Gastroesophageal sphincter (tissue), 3 donors: ENCODE results near the gene GMDS.

Experiments used
- POLR2AphosphoS5 ChIP-seq: sonication (generic); formaldehyde crosslinking; IDR thresholded peaks from one replicate; pipeline ENCODE4 v1.6.1; 2017; ENCODE audit warnings: antibody characterized with exemption
- TF ChIP-seq, protein P1 (sequence below), 4 experiments: fragments of 200-600 bp in 2 of 4; fragments of 450-650 bp in 2 of 4; sonication (generic) in 1 of 4; IDR thresholded peaks; one replicate each; pipeline ENCODE4 v1.5.1; 2017 to 2019; ENCODE audit warnings: antibody characterized with exemption in 4 of 4, mild to moderate bottlenecking in 2 of 4, moderate library complexity in 2 of 4

DNA sequence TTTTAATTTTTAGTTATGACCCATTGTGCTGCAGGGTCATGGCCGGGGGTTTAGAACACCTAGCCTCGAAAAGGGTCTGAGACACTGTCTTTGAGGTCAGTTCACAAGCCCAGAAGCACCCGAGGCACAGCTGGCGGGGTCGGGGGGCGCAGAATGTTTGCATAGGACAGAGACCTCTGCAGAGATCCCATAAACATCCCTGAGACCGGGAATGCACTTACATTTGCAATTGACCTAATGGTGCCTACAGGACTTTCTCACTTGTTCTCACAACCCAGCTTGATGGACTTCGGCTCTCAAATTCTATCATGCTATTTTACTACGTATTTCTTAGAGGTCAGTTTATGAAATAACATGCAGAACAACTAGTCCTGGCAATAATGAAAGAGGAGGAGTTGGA lies 669.2 kb downstream of the GMDS start:
- TF ChIP-seq, protein P1, sequence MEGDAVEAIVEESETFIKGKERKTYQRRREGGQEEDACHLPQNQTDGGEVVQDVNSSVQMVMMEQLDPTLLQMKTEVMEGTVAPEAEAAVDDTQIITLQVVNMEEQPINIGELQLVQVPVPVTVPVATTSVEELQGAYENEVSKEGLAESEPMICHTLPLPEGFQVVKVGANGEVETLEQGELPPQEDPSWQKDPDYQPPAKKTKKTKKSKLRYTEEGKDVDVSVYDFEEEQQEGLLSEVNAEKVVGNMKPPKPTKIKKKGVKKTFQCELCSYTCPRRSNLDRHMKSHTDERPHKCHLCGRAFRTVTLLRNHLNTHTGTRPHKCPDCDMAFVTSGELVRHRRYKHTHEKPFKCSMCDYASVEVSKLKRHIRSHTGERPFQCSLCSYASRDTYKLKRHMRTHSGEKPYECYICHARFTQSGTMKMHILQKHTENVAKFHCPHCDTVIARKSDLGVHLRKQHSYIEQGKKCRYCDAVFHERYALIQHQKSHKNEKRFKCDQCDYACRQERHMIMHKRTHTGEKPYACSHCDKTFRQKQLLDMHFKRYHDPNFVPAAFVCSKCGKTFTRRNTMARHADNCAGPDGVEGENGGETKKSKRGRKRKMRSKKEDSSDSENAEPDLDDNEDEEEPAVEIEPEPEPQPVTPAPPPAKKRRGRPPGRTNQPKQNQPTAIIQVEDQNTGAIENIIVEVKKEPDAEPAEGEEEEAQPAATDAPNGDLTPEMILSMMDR (IDR thresholded peaks at IDR 0.05) = no peak
- no peak for TF ChIP-seq POLR2AphosphoS5
